SIG-M5 treated with dmso at 0.1 percent for 504 hours (cell line): ENCODE measurements around the gene APOBEC3A.
"Not testable (repeated sequence)": the region's sequence is repeated elsewhere in the genome, so short reads cannot be mapped to it uniquely, and the experiment has no call there.

Experiments
- DNase-seq: peaks from one replicate; lab custom pipeline; 2025; ENCODE audit not compliant: unreplicated experiment; lab: John Stamatoyannopoulos, UW

The APOBEC3A gene

DNA sequence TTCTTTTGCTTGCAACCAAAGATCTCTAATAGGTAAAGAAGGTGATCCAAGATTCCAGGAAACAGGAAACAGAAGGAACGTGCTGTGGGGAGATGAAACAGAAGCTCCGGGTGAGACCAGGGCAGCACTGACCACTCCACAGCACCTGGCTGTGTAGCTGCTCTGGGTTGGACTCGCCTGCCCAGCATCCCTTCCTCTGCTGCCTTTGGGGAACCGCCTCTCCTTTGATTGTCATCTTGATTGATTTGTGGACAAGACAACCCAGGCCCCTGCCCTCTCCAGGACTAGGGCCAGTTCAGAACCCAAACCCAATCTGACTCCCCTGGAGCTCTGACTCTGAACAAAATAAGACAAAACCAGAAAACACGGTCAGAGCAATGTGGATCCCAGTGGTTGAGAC, 14.7 kb upstream of the APOBEC3A start:
- DNase-seq, result no peak

GRCh38 chr22:38943201-38943600, 14.2 kb upstream of the APOBEC3A start:
- DNase-seq, result no peak

DNA sequence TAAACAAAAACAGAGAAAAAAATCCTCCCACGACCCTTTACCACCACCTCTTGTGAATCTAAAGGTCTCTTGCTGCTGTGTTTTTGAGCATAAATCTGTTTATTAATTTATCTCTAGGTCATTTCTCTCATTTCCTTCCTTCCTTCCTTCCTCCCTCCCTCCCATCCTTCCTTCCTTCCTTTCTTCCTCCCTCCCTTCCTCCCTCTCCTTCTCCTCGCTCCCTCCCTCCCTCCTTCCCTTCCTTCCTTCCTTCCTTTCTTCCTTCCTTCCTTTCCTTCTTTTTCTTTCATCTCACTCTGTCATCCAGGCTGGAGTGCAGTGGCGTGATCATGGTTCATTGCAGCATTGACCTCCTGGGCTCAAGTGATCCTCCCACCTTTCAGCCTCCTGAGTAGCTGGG, 13.5 kb upstream of the APOBEC3A start:
- DNase-seq, result no peak

DNA sequence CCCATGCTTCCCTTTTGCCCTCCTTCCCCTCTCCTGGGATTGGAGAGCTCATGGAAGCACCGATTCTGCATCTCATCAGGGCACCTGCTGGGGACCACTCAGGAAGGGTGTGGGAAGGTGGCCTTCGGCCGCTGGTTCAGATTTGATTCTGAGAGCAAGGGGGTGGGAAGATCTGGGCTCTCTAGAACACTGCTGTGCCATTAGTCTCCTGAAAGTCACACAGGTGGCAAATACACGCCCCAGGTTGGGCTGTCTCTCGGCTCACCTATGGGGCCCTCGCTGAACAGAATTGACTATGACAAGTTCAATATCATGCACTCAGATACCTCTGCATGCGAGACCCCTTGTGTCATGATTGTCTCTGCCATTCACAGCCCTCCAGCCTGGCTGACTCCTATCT, 12.8 kb upstream of the APOBEC3A start:
- DNase-seq, result no peak

- not testable (repeated sequence) for DNase-seq
These were observed 11.6 kb upstream of the APOBEC3A start for GRCh38 chr22:38945706-38946338.

GRCh38 chr22:38946771-38947170, 10.6 kb upstream of the APOBEC3A start:
- no peak for DNase-seq

DNA sequence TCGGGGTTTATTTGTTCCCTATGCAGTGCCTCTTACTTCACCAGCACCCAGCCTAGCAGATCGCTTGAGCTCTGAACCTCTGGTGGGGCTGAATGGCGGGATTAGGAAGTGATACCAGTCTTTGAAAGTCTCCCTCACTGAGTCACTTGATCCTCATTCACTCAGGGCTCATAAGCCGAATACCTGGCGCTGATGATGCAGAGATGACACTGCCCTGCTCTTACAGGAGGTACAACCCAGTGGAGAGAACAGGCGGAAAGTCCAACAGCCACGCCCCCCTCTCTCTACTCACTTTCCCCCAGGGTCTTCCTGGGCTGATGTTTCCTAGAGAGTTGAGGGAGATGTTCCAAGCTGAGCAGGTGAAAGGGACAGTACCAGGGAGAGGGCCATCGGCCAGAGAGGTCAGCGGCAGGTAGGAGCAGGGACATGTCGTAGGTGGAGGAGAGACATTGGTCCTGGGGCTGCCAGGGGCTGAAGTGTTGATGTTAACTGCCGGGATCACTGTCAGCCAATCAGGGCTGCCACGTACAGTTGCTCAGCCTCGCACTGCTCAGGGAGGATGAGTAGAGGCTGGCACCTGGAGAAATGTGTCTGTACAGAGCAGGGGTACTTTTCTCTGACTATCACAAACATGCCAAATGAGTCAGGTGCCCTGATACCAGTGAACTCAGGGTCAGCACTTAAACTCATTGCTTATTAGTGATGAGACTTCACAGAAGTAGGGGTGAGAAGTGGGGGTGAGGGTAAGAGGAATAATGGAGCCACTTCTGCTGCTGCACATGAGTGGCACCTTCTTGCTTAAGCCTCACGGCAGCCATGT, 9.9 kb upstream of the APOBEC3A start:
- DNase-seq, result peak; percentile 56

- no peak for DNase-seq
These were observed 9.0 kb upstream of the APOBEC3A start for GRCh38 chr22:38948181-38948940.

GRCh38 chr22:38949889-38950405, 7.5 kb upstream of the APOBEC3A start:
- no peak for DNase-seq

DNA sequence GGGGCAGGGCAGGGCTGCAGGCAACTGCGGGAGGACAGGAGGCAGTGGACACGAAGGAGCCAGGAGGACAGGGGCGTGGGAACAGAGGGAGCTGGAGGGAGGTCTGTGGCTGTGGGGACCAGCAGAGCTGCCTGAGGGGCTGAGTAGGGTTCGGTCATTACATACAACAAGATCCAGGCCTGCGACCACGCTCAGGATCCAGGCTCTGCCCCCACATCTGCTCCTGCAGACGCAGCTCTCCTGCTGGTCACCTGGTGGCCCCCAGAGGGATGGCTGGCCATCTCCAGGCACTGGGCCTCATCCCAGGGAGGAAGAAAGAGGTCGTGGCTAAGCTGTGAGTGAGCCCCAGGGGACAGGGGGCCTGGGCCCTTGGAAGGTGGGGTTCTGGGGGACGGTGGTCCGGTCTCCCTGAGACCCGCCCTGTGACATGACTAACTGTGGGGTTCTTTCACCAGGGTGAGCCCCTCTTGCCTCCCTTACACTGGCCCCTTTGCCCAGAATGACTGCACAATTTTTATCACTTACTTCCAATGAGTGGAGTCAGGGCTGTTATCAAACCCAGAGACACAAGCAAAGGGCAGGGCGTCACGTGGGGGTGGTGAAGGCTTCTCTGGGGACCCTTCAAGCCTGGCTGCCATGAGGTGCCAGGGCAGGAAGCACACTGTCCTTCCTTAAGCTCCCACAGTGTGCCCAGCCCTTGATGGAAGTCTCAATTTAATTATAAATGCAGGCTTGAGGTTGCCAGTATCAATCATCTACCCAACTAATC, 6.7 kb upstream of the APOBEC3A start:
- no peak for DNase-seq

DNA sequence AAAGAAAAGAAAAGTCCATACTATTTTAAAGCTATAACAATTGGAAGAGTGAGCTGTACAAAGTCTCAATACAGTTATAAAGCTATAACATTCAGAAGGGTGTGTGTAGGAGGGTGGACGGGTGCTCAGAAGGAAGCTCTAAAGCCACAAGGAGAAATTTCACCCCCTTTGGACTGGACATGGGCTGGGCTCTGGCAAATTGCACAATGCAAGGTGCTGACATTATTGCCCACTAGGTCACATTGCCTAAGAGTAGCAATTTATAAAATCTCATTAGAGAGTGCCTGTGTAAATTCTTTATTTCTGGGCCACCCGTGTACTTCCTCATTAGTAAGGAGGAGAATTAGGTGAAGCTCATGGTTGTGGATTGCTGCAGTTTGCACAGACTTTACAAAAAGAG, 5.7 kb upstream of the APOBEC3A start:
- DNase-seq, result no peak

DNA sequence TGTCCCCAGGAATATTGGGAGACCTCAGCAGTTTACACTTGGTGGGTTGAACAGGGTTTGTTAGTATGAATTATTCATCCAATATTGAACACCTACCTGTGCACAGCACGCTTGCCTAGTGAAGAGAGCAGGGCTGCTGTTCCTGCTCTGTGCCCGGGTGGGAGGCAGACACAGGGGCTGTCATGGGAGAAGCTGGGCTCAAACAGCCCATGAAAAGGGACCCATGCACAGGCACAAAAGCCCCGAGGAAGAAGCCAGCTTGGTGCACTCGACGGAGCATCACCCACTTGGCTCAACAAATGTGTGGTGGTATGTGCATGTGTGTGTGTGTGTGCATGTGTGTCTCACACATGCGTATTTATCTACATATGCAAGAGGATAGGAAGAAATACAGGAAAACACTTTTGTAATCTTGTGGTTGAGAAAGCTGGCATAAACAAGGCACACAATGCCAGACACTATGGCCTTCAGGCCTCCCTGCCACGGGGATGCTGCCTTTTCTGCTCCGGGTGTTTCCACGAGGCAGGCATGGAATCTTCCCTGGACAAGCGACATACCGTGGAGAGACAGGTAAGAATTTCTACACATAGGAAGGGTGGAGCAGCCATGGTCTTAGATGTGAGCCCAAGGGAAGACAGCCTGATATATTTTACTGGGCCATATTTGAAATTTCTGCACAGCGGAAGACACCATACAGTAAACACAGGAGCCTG, 5.0 kb upstream of the APOBEC3A start:
- DNase-seq, result no peak

- DNase-seq, result no peak
These were observed 4.3 kb upstream of the APOBEC3A start for GRCh38 chr22:38953091-38953490.

GRCh38 chr22:38953577-38954413, 3.6 kb upstream of the APOBEC3A start:
- peak; percentile 58 for DNase-seq

- no peak for DNase-seq
These were observed 2.9 kb upstream of the APOBEC3A start for GRCh38 chr22:38954414-38955043.

GRCh38 chr22:38955250-38955905, 2.0 kb upstream of the APOBEC3A start:
- DNase-seq, result no peak

GRCh38 chr22:38955926-38956325, 1.5 kb upstream of the APOBEC3A start:
- no peak for DNase-seq

- DNase-seq, result no peak
These were observed 858 bp upstream of the APOBEC3A start for GRCh38 chr22:38956551-38956950.
